IMR-90 (cell line): ENCODE measurements around the gene UGT2B7. TPM values are rescaled to one million over a fixed set of nuclear protein-coding genes. Genes with fewer than 3 reads are reported as not detected.
A peak's percentile ranks its signal among the peaks of the same experiment; 100 is the strongest.
"Not testable (repeated sequence)": the region's sequence is repeated elsewhere in the genome, so short reads cannot be mapped to it uniquely, and the experiment has no call there.

Experiments
- ATAC-seq: fragments of 200-7000 bp; cut with Tn5 transposase; 2 replicates; pipeline ENCODE4 v1.9.1; 2020; ENCODE audit warnings: low read depth, mild to moderate bottlenecking, moderate library complexity
- BruUV-seq: library from RNA; stranded (reverse); fragments of 400-500 nt; replicated peaks from 2 replicates; lab custom pipeline; 2021; lab: Mats Ljungman, UMichigan
- CTCF ChIA-PET: fragments of 300-600 bp; formaldehyde crosslinking; extraction: SDS; loops from one replicate; lab custom pipeline; 2021; ENCODE audit warnings: antibody characterized with exemption; lab: Yijun Ruan, JAX
- POLR2A ChIA-PET: fragments of 300-600 bp; sonication (Branson Sonifier 250); formaldehyde crosslinking; loops from one replicate; lab custom pipeline; 2022; ENCODE audit warnings: antibody characterized with exemption; ENCODE audit not compliant: unreplicated experiment; lab: Charles Lee
- DNase-seq: peaks from one replicate; pipeline ENCODE4 v3.0.0; 2013
- H2AFZ ChIP-seq: replicated peaks from 2 replicates; pipeline ENCODE3; 2013; ENCODE audit warnings: low read length, mild to moderate bottlenecking; ENCODE audit not compliant: poor library complexity
- H2AK5ac ChIP-seq: 2 replicates; pipeline ENCODE4 v1.6.1; 2013; ENCODE audit warnings: low read depth, low read length, inconsistent platforms
- H2AK9ac ChIP-seq: replicated peaks from 2 replicates; pipeline ENCODE3; 2013; ENCODE audit warnings: mild to moderate bottlenecking, low read depth, low read length, moderate library complexity; ENCODE audit not compliant: poor library complexity
- H2BK120ac ChIP-seq: 2 replicates; pipeline ENCODE4 v1.6.1; 2013; ENCODE audit warnings: low read depth, low read length, inconsistent platforms
- H2BK15ac ChIP-seq: 3 replicates; pipeline ENCODE4 v1.6.1; 2013; ENCODE audit warnings: low read depth, low read length, inconsistent platforms
- H2BK20ac ChIP-seq: 2 replicates; pipeline ENCODE4 v1.6.1; 2013; ENCODE audit warnings: low read depth, mild to moderate bottlenecking, inconsistent platforms, low read length, moderate library complexity
- H2BK5ac ChIP-seq: 2 replicates; pipeline ENCODE4 v1.6.1; 2013; ENCODE audit warnings: mild to moderate bottlenecking, low read depth, low read length, inconsistent platforms; ENCODE audit not compliant: poor library complexity, severe bottlenecking
- H3K14ac ChIP-seq: replicated peaks from 2 replicates; pipeline ENCODE4 v1.6.1; 2013; ENCODE audit warnings: low read depth, low read length, inconsistent platforms
- H3K18ac ChIP-seq: 2 replicates; pipeline ENCODE4 v1.6.1; 2013; ENCODE audit warnings: low read depth, low read length, control low read depth
- H3K23ac ChIP-seq: 2 replicates; pipeline ENCODE4 v1.6.1; 2013; ENCODE audit warnings: low read depth, low read length, inconsistent platforms
- H3K27ac ChIP-seq: 2 replicates; pipeline ENCODE4 v1.5.1; 2013; ENCODE audit warnings: mild to moderate bottlenecking, control low read depth, low read length; ENCODE audit not compliant: insufficient read depth
- H3K27me3 ChIP-seq: 2 replicates; pipeline ENCODE4 v1.6.1; 2013; ENCODE audit warnings: low read length; ENCODE audit not compliant: control insufficient read depth, insufficient read depth
- H3K36me3 ChIP-seq: 2 replicates; pipeline ENCODE4 v1.6.1; 2013; ENCODE audit warnings: low read length, mixed read lengths; ENCODE audit not compliant: control insufficient read depth, insufficient read depth
- H3K4ac ChIP-seq: 2 replicates; pipeline ENCODE4 v1.6.1; 2013; ENCODE audit warnings: low read depth, low read length, inconsistent platforms
- H3K4me1 ChIP-seq: 2 replicates; pipeline ENCODE4 v1.6.1; 2013; ENCODE audit warnings: low read length, mixed read lengths; ENCODE audit not compliant: control insufficient read depth, insufficient read depth
- H3K4me2 ChIP-seq: 2 replicates; pipeline ENCODE4 v1.6.1; 2013; ENCODE audit warnings: low read depth, mild to moderate bottlenecking, control low read depth, low read length, moderate library complexity
- H3K4me3 ChIP-seq: 2 replicates; pipeline ENCODE4 v1.5.1; 2013; ENCODE audit warnings: low read depth, mild to moderate bottlenecking, control low read depth, low read length, moderate library complexity; ENCODE audit not compliant: insufficient read depth
- H3K56ac ChIP-seq: 2 replicates; pipeline ENCODE4 v1.6.1; 2013; ENCODE audit warnings: low read length, inconsistent platforms; ENCODE audit not compliant: insufficient read depth; ENCODE audit errors: extremely low read depth
- H3K79me1 ChIP-seq, 2 experiments: 2 replicates each; pipeline ENCODE4 v1.6.1; 2013; ENCODE audit warnings: low read length in 2 of 2, inconsistent platforms in 1 of 2, low read depth in 1 of 2
- H3K9ac ChIP-seq: 2 replicates; pipeline ENCODE4 v1.6.1; 2013; ENCODE audit warnings: low read depth, low read length, control low read depth
- H3K9me1 ChIP-seq: 2 replicates; pipeline ENCODE4 v1.6.1; 2013; ENCODE audit warnings: low read length, inconsistent platforms; ENCODE audit not compliant: insufficient read depth
- H3K9me3 ChIP-seq: 2 replicates; pipeline ENCODE4 v1.6.1; 2013; ENCODE audit warnings: low read length; ENCODE audit not compliant: control insufficient read depth, insufficient read depth
- H4K20me1 ChIP-seq: 2 replicates; pipeline ENCODE4 v1.6.1; 2013; ENCODE audit warnings: low read length, inconsistent platforms; ENCODE audit not compliant: insufficient read depth
- H4K5ac ChIP-seq: 2 replicates; pipeline ENCODE4 v1.6.1; 2013; ENCODE audit warnings: mild to moderate bottlenecking, low read depth, low read length, control low read depth
- H4K8ac ChIP-seq, 2 experiments: 2 replicates each; pipeline ENCODE4 v1.6.1; 2013; ENCODE audit warnings: low read depth in 2 of 2, low read length in 2 of 2, control low read depth in 1 of 2, inconsistent platforms in 1 of 2
- H4K91ac ChIP-seq: 2 replicates; pipeline ENCODE4 v1.6.1; 2013; ENCODE audit warnings: low read depth, low read length, inconsistent platforms; ENCODE audit not compliant: insufficient read depth
- WGBS, 2 experiments: methylation state at CpG; one replicate each; pipeline versions ENCODE4 v1.1.5 to v1.1.7; 2013; ENCODE audit warnings: missing lambda C conversion rate in 2 of 2; ENCODE audit not compliant: insufficient read length in 1 of 2; ENCODE audit errors: extremely low coverage in 2 of 2; 5-methylcytosine and 5-hydroxymethylcytosine counted together
- dilution Hi-C: fragments of 300-500 bp; cut with HindIII; formaldehyde crosslinking; loops from one replicate; pipeline ENCODE4 v1.14.3; 2018; ENCODE audit warnings: low sequenced_read_pairs; ENCODE audit not compliant: unreplicated experiment
- in situ Hi-C: fragments of 300-500 bp; cut with MboI; formaldehyde crosslinking; loops from 3 replicates; pipeline ENCODE4 v1.14.3; 2019; ENCODE audit warnings: low sequenced_read_pairs, inconsistent platforms, mixed read lengths
- intact Hi-C: fragments of 100-400 bp; cut with micrococcal nuclease; formaldehyde crosslinking; loops from 2 replicates; pipeline ENCODE4 v1.10.0; 2022
- polyA plus RNA-seq, 3 experiments: library from polyadenylated mRNA; depleted of rRNA; stranded (reverse); fragments of >200 nt; gene quantifications; 2 replicates each; pipeline ENCODE4 v1.2.3, GENCODE V29; 2012; ENCODE audit warnings: low replicate concordance in 1 of 3
- total RNA-seq: library from RNA; depleted of rRNA; stranded (reverse); fragments of >200 nt; gene quantifications from 2 replicates; pipeline ENCODE4 v1.2.3, GENCODE V29; 2012

The UGT2B7 gene
- total and polyA plus RNA-seq, 2 of the 4 experiments (the other 2 are of a cell fraction) = 0.10 TPM; not detected in 1

DNA sequence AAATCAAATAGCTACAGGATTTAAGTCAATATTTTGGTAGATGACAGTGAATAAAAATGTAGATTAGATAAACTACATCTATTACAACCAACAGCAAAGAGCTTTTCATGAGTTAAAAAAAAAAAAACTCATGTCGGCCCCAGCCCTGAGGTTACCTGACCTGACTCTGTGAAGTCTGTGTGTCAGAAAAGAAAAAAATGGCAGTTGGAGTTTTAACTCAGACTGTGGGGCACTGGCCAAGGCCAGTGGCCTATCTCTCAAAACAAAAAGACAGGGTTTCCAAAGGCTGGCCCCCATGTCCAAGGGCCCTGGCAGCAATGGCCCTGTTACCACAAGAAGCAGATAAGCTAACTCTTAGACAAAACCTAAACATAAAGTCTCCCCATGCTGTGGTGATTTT lies 42.2 kb upstream of the UGT2B7 start:
- H4K20me1 ChIP-seq, H3K79me1 ChIP-seq, H3K9me3 ChIP-seq, H2BK15ac ChIP-seq, H3K4me3 ChIP-seq, H3K56ac ChIP-seq, H4K5ac ChIP-seq, DNase-seq, H3K9me1 ChIP-seq, H3K4me2 ChIP-seq, H3K4me1 ChIP-seq, ATAC-seq, dilution Hi-C loops, H3K14ac ChIP-seq, H3K9ac ChIP-seq, H2AK9ac ChIP-seq, H3K36me3 ChIP-seq, in situ Hi-C loops, H3K23ac ChIP-seq, BruUV-seq, H2AK5ac ChIP-seq, H4K91ac ChIP-seq, H2AFZ ChIP-seq, POLR2A ChIA-PET, H3K27me3 ChIP-seq, intact Hi-C loops, H3K18ac ChIP-seq: not testable (repeated sequence)
- CTCF ChIA-PET = interaction anchor here (0.6 kb wide), 1 partner anchor 249 kb away, joined by 4 read pairs; no protein-coding TSS in a partner anchor
- H3K27ac ChIP-seq = 0 out of 2 replicates have a peak overlapping the region, but pooled peaks have one; percentile 6
- 0 out of 2 replicates have a peak overlapping the region, but pooled peaks have one; percentile 42 for H3K4ac ChIP-seq
- peak overlapping the region; percentile 69 for H2BK120ac ChIP-seq
- H2BK5ac ChIP-seq = peak overlapping the region; percentile 84
- H2BK20ac ChIP-seq = peak overlapping the region; percentile 53
- WGBS, 2 experiments = no CpG with 5 or more reads among the region's 1 CpG
- peak overlapping the region; percentile 78 to 87; a peak in 2 of 4 replicates for H4K8ac ChIP-seq
